PFSK-1 (cell line): ENCODE data around the gene MAJIN.

Experiments
- FOXP2 ChIP-seq: optimal IDR thresholded peaks from 2 replicates; pipeline ENCODE3; 2011; ENCODE audit warnings: borderline replicate concordance, control low read depth, inconsistent platforms; ENCODE audit not compliant: insufficient read depth; ENCODE audit errors: extremely low read length, extremely low read depth
- POLR2AphosphoS5 ChIP-seq: IDR thresholded peaks from 2 replicates; pipeline ENCODE4 v1.6.1; 2012; ENCODE audit warnings: low read depth, mild to moderate bottlenecking, control low read depth, low read length, moderate library complexity
- REST ChIP-seq, 2 experiments: IDR thresholded peaks; 2 replicates each; pipeline versions ENCODE4 v1.6.1 to v1.8.0; 2011 to 2012; ENCODE audit warnings: low read depth in 2 of 2, low read length in 2 of 2, control low read depth in 1 of 2, inconsistent platforms in 1 of 2, mild to moderate bottlenecking in 1 of 2, moderate library complexity in 1 of 2; ENCODE audit not compliant: insufficient read depth in 1 of 2
- SIN3A ChIP-seq: IDR thresholded peaks from 2 replicates; pipeline ENCODE4 v1.6.1; 2012; ENCODE audit warnings: mild to moderate bottlenecking, low read length, moderate library complexity, borderline replicate concordance; ENCODE audit not compliant: insufficient read depth
- TAF1 ChIP-seq: IDR thresholded peaks from 2 replicates; pipeline ENCODE4 v1.6.1; 2012; ENCODE audit warnings: low read length, control low read depth, borderline replicate concordance; ENCODE audit not compliant: insufficient read depth

MAJIN gene

GRCh38 chr11:64905516-64906313 lies 66.2 kb downstream of the MAJIN start:
- TF ChIP-seq FOXP2 (no peak), REST (IDR thresholded peaks at IDR 0.05; ENCODE audit: insufficient read depth in 1 of 2, low read depth in 2 of 2, low read length in 2 of 2) (no peak), SIN3A (no peak), POLR2AphosphoS5 (no peak), TAF1 (no peak)

- TF ChIP-seq TAF1 (no peak), SIN3A (no peak), FOXP2 (no peak), POLR2AphosphoS5 (no peak), REST (IDR thresholded peaks at IDR 0.05; ENCODE audit: insufficient read depth in 1 of 2, low read depth in 2 of 2, low read length in 2 of 2) (no peak)
These were observed 68.5 kb downstream of the MAJIN start for GRCh38 chr11:64903291-64903833.

- TF ChIP-seq REST (IDR thresholded peaks at IDR 0.05; ENCODE audit: insufficient read depth in 1 of 2, low read depth in 2 of 2, low read length in 2 of 2): no peak
- no peak for TF ChIP-seq FOXP2
These were observed 69.6 kb downstream of the MAJIN start for GRCh38 chr11:64902102-64902900.

- TF ChIP-seq FOXP2 (no peak), SIN3A (no peak), TAF1 (no peak), POLR2AphosphoS5 (no peak), REST (IDR thresholded peaks at IDR 0.05; ENCODE audit: insufficient read depth in 1 of 2, low read depth in 2 of 2, low read length in 2 of 2) (no peak)
These were observed 71.1 kb downstream of the MAJIN start for GRCh38 chr11:64900774-64901173.
